SH-SY5Y (cell line): ENCODE results near the gene IGF2BP2.

Experiments used
- GATA2 ChIP-seq: IDR thresholded peaks from 2 replicates; pipeline ENCODE4 v1.6.1; 2011; ENCODE audit warnings: mild to moderate bottlenecking, low read depth, low read length
- GATA3 ChIP-seq: IDR thresholded peaks from 2 replicates; pipeline ENCODE4 v1.6.1; 2011; ENCODE audit warnings: low read depth, mild to moderate bottlenecking, low read length, moderate library complexity

The IGF2BP2 gene

GRCh38 chr3:185653949-185654757, 170.7 kb downstream of the IGF2BP2 start:
- TF ChIP-seq GATA2 (no peak), GATA3 (no peak)

- TF ChIP-seq GATA2 = no peak
- no peak for TF ChIP-seq GATA3
Measured at GRCh38 chr3:185651971-185652370, 172.9 kb downstream of the IGF2BP2 start.

GRCh38 chr3:185649414-185649813, 175.4 kb downstream of the IGF2BP2 start:
- TF ChIP-seq GATA3 (no peak), GATA2 (no peak)

GRCh38 chr3:185648396-185648795, 176.4 kb downstream of the IGF2BP2 start:
- no peak for TF ChIP-seq GATA2
- no peak for TF ChIP-seq GATA3

GRCh38 chr3:185647880-185648210, 177.0 kb downstream of the IGF2BP2 start:
- TF ChIP-seq GATA2 (no peak), GATA3 (no peak)

GRCh38 chr3:185647134-185647879, 177.5 kb downstream of the IGF2BP2 start:
- TF ChIP-seq GATA3 (no peak), GATA2 (no peak)

GRCh38 chr3:185646382-185647133, 178.3 kb downstream of the IGF2BP2 start:
- no peak for TF ChIP-seq GATA2
- no peak for TF ChIP-seq GATA3

- TF ChIP-seq GATA3 (no peak), GATA2 (no peak)
Measured at GRCh38 chr3:185645596-185646381, 179.1 kb downstream of the IGF2BP2 start.

- TF ChIP-seq GATA3 = no peak
- TF ChIP-seq GATA2 = no peak
Measured at GRCh38 chr3:185640308-185640707, 184.5 kb downstream of the IGF2BP2 start.

GRCh38 chr3:185639632-185640206, 185.1 kb downstream of the IGF2BP2 start:
- TF ChIP-seq GATA3 = no peak
- no peak for TF ChIP-seq GATA2

- TF ChIP-seq GATA3 = no peak
- TF ChIP-seq GATA2 = no peak
Measured at GRCh38 chr3:185637388-185637787, 187.5 kb downstream of the IGF2BP2 start.

GRCh38 chr3:185632996-185633395, 191.8 kb downstream of the IGF2BP2 start:
- TF ChIP-seq GATA2 = no peak
- TF ChIP-seq GATA3 = no peak

GRCh38 chr3:185631508-185632206, 193.2 kb downstream of the IGF2BP2 start:
- TF ChIP-seq GATA2 (no peak), GATA3 (no peak)
